Immature natural killer cell (primary cell): ENCODE results near the gene TECR. TPM values are rescaled to one million over a fixed set of nuclear protein-coding genes. Genes with fewer than 3 reads are reported as not detected.

Experiments
- DNase-seq, 3 donors: peaks; one replicate each; pipeline ENCODE4 v3.0.0; 2022; ENCODE audit warnings: mixed read lengths in 1 of 3
- H3K27ac Mint-ChIP-seq, 6 donors: one replicate each; pipeline ENCODE4 v1.8.0; 2020; ENCODE audit warnings: mixed read lengths in 6 of 6, mild to moderate bottlenecking in 5 of 6, inconsistent platforms in 4 of 6, moderate library complexity in 3 of 6
- H3K27me3 Mint-ChIP-seq, 3 donors: one replicate each; pipeline ENCODE4 v1.8.0; 2020 to 2021; ENCODE audit warnings: low read depth in 3 of 3, mild to moderate bottlenecking in 3 of 3, mixed read lengths in 3 of 3, moderate library complexity in 3 of 3, inconsistent platforms in 1 of 3
- H3K36me3 Mint-ChIP-seq, 3 donors: one replicate each; pipeline ENCODE4 v1.8.0; 2020; ENCODE audit warnings: mixed read lengths in 3 of 3, inconsistent platforms in 2 of 3, mild to moderate bottlenecking in 2 of 3
- H3K4me1 Mint-ChIP-seq, 2 donors: one replicate each; pipeline ENCODE4 v1.8.0; 2020; ENCODE audit warnings: inconsistent platforms in 2 of 2, mild to moderate bottlenecking in 2 of 2, mixed read lengths in 2 of 2, moderate library complexity in 1 of 2
- H3K4me3 Mint-ChIP-seq, 5 donors: one replicate each; pipeline ENCODE4 v1.8.0; 2020; ENCODE audit warnings: mild to moderate bottlenecking in 5 of 5, mixed read lengths in 5 of 5, inconsistent platforms in 3 of 5, moderate library complexity in 3 of 5
- H3K9me3 Mint-ChIP-seq, 6 donors: one replicate each; pipeline ENCODE4 v1.8.0; 2020; ENCODE audit warnings: mild to moderate bottlenecking in 6 of 6, mixed read lengths in 6 of 6, inconsistent platforms in 4 of 6, moderate library complexity in 3 of 6
- polyA plus RNA-seq, 3 donors: library from polyadenylated mRNA; unstranded; fragments of 300-500 nt; fragmentation: Illumina TruSeq; gene quantifications; one replicate each; pipeline ENCODE4 v1.2.3, GENCODE V29; 2021

The TECR gene, protein sequence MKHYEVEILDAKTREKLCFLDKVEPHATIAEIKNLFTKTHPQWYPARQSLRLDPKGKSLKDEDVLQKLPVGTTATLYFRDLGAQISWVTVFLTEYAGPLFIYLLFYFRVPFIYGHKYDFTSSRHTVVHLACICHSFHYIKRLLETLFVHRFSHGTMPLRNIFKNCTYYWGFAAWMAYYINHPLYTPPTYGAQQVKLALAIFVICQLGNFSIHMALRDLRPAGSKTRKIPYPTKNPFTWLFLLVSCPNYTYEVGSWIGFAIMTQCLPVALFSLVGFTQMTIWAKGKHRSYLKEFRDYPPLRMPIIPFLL
- polyA plus RNA-seq = 100 to 1,000 TPM; 203 to 317 (median 289) TPM

DNA sequence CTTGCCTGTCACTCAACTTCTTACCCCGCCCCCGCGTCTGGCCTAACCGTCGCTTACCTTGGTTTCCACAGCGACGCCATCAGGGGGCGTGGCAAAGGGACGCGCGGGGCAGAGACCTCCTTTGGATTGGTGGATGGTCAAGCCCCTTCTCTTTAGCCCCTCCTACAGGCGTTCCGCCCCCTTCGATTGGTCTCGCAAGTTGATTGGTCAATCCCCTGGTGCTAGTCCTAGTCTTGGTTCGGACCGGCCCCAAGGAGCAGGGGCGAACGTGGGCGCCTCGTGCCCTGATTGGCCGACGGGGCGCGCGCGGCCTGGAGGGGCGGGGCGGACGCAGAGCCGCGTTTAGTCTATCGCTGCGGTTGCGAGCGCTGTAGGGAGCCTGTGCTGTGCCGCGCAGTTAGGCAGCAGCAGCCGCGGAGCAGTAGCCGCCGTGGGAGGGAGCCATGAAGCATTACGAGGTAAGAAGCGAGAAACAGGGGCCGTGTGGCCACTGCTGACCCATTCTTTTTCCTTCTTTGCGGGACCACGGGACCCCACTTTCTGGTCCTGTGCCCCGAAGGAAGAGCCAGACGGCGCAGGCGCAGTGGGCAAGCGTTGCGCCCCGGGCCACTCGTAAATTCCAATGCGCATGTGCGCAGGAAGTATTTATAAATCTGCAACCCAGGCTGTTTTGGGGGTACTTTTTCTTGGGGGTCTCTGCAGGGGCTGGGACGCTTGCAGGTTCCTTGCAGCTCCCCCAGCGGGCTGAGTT is at the start of gene TECR:
TSS of gene TECR (plus strand) at position 341 of the 751 bp plus-strand sequence. CDS start at position 444, 103 bp downstream.
- Mint-ChIP-seq H3K4me1 (peaks cover 23 to 29% of the 10 kb centered on the region in 2 donors), H3K4me3 (peak within 1 kb of the TSS; percentile 93 to 95 (median 95)), H3K27ac (peak within 1 kb of the TSS; percentile 94 to 98 (median 97)), H3K27me3 (peaks cover 6 to 13% (median 8%) of the 10 kb centered on the region in 3 donors), H3K36me3 (no peaks in the 10 kb centered on the region), H3K9me3 (no peaks in the 10 kb centered on the region)
- DNase-seq = peak; percentile 100

DNA sequence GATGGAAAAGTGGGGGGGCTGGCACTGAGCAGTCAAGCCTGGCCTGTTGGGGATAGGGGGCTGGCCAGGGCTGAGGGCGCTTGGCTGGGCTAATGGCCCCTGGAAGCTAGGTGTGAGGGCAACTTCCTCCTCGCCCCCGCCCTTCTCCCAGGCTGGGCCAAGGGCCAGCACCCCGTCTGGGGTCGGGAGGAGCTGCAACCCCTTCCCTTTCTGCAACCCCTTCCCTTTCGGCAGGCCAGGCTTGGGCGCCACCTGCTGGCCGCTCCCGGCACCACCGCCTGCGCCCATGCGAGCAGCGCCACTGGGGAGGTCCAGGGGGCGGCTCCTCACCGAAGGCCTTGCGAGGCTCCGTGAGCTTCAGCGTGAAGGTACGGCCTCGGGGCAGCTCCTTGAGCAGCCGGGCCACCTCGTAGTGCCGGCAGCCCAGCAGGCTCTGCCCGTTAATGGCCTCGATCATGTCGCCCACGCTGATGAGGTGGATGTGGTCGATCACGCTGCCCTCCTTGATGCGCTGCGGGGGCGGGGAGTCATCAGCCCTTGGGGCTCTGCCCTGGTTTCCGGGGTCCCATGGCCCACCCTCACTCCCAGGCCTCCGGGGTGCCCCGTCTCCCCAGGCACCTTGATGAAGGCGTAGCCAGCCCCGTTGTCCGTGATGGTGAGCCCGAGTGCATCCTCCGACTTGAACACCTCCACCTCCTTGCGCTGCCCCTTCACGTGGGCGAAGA is 49.3 kb upstream of the TECR start:
- H3K4me3 Mint-ChIP-seq = no peak overlapping the region
- DNase-seq = peak; percentile 66 to 75 (median 72)
- H3K27ac Mint-ChIP-seq = peak overlapping the region in 1 of 6 donors; percentile 46
- H3K4me1 Mint-ChIP-seq = peaks cover 15 to 23% of the 10 kb centered on the region in 2 donors
- H3K9me3 Mint-ChIP-seq = no peaks in the 10 kb centered on the region
- H3K36me3 Mint-ChIP-seq = peaks cover 0 to 3% (median 0%) of the 10 kb centered on the region in 3 donors
- H3K27me3 Mint-ChIP-seq = peaks cover 0 to 14% (median 8%) of the 10 kb centered on the region in 3 donors

DNA sequence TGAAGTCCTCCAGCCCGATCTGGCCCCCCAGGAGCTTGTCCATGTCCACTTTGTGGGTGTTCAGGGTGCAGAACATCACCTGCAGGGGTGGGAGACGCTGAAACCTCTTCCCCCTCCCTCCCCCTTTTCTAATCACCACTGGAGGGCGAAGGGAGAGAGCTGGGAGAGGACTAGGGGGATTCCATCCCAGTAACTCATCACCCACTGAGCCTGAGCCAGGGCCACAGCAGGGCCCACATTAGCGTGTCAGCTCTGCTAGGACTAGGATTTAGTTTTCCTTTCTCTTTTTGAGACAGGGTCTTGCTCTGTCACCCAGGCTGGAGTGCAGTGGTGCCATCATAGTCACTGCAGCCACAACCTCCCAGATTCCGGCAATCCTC is 48.7 kb upstream of the TECR start:
- peaks cover 0 to 3% (median 0%) of the 10 kb centered on the region in 3 donors for H3K36me3 Mint-ChIP-seq
- peaks cover 12 to 20% of the 10 kb centered on the region in 2 donors for H3K4me1 Mint-ChIP-seq
- no peak for DNase-seq
- H3K4me3 Mint-ChIP-seq = no peak overlapping the region
- no peaks in the 10 kb centered on the region for H3K9me3 Mint-ChIP-seq
- H3K27ac Mint-ChIP-seq = peak overlapping the region in 1 of 6 donors; percentile 69
- H3K27me3 Mint-ChIP-seq = peaks cover 0 to 14% (median 8%) of the 10 kb centered on the region in 3 donors

DNA sequence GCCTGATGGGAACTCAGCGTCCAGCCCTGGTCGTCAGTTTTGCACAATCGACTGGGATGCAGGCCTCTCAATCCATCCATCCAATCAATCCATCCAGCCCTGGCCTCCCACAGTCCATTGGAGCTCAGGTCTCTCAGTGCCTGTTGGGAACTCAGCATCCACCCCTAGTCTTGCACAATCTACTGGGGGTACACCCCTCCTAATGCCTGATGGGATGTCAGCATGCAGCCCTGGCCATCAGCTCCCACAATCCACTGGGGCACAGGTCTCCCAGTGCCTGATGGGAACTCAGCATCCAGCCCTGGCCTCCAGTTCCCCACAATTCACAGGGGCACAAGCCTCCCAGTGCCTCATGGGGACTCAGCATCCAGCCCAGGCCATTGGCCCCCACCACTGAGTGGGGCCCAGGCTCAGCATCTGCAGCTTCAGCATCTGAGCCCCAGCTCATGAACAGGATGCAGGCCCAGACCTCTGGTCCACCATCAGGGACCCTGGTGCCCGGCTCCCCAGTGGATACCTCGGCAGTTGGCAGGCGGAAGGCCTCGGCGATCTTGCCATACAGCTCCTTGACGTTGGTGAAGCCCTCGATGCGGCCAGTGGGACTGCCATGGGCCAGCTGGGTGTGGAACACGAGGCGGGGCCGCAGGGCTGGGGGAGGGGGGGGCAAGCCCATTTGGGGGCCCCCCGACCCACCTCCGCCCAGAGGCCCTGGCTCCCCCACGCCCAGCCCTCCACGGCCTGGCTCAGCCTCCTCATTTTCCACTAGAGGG is 47.0 kb upstream of the TECR start:
- H3K27ac Mint-ChIP-seq = peak overlapping the region in 1 of 6 donors; percentile 5
- H3K4me3 Mint-ChIP-seq = no peak overlapping the region
- H3K9me3 Mint-ChIP-seq = no peaks in the 10 kb centered on the region
- H3K4me1 Mint-ChIP-seq = peaks cover 6 to 12% of the 10 kb centered on the region in 2 donors
- DNase-seq = no peak
- H3K36me3 Mint-ChIP-seq = peaks cover 0 to 3% (median 0%) of the 10 kb centered on the region in 3 donors
- peaks cover 0 to 4% (median 0%) of the 10 kb centered on the region in 3 donors for H3K27me3 Mint-ChIP-seq

DNA sequence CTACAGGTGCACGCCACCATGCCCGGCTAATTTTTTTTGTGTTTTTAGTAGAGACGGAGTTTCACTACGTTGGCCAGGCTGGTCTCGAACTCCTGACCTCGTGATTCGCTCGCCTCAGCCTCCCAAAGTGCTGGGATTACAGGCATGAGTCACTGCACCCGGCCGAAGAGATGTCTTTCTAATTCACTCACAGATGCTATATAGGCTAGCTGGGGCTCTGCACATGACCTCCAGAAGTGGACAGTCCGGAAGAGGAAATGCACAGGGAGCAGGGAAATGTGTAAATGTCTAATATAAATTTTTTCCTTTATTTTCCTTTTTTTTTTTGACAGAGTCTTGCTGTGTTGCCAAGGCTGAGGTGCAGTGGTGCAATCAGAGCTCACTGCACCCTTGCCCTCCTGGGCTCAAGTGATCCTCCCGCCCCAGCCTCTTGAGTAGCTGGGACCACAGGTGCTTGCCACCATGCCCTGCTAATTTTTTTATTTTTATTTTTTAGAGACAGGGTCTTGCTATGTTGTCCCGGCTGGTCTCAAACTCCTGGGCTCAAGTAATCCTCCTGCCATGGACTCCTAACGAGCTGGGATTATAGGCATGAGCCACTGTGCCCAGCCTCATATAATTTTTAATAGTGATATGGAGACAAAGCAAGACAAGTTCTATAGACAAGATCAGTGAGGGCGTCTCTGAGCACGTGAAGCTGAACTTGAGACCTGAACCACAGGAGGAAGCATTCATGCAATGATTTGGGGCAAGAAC is 41.8 kb upstream of the TECR start:
- Mint-ChIP-seq H3K27ac (no peak overlapping the region), H3K4me1 (peaks cover 6 to 7% of the 10 kb centered on the region in 2 donors)

DNA sequence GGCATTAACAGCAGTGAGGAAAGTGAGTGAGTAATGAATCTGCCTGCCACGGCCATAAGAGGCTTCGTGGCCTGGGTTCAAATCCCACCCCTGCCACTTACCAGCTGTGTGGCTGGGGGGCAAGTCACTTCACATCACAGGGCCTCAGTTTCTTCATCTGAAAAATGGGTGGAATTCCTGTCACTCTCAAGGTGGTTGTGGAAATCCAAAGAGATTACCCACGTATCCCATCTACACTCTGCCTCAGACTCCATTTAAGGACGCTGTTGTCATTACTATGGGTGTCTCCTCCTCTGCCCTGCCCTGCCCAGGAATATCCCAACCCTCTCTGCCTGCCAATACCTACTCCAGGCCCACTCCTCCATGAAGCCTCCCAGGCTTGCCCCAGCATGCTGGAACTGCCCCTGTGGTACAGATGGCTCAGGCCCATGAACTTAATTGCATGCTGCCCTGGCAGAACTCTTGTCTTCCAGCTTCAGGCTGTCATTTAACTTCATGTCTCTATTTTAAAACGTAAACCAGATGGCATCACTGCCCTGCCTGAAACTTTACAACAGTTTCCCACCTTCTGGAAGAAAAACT is 36.5 kb upstream of the TECR start:
- peaks cover 24 to 25% of the 10 kb centered on the region in 2 donors for H3K4me1 Mint-ChIP-seq
- no peak overlapping the region for H3K4me3 Mint-ChIP-seq
- no peak for DNase-seq
- no peaks in the 10 kb centered on the region for H3K9me3 Mint-ChIP-seq
- peaks cover 3 to 12% (median 12%) of the 10 kb centered on the region in 3 donors for H3K36me3 Mint-ChIP-seq
- H3K27ac Mint-ChIP-seq = peak overlapping the region in 5 of 6 donors; percentile 28 to 79 (median 45)
- H3K27me3 Mint-ChIP-seq = peaks cover 0 to 4% (median 0%) of the 10 kb centered on the region in 3 donors

More for the DNA sequence above, 41.8 kb upstream of the TECR start:
- DNase-seq = no peak
- Mint-ChIP-seq H3K36me3 (peaks cover 3 to 12% (median 12%) of the 10 kb centered on the region in 3 donors), H3K4me3 (no peak overlapping the region), H3K27me3 (peaks cover 0 to 4% (median 0%) of the 10 kb centered on the region in 3 donors), H3K9me3 (no peaks in the 10 kb centered on the region)

DNA sequence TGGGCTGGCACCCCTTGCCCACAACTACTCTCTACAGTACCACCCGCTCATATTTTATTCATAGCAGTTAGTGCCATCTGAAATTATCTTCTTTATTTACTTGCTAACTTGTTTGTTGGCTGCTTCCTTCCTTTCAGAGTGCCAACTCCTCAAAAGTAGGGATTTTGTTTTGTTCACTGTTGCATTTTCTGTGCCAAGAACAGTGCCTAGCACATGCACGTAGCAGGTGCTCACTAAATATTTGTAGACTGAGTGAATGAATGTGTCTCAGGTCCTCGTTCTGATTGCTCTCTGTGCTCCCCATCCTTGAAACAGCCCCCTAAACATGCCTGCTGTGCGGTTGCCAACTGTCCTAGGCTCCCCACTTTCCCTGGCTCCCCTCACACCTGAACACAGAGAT is 35.0 kb upstream of the TECR start:
- Mint-ChIP-seq H3K27me3 (peaks cover 0 to 4% (median 0%) of the 10 kb centered on the region in 3 donors), H3K36me3 (peaks cover 3 to 10% (median 8%) of the 10 kb centered on the region in 3 donors), H3K4me3 (peak overlapping the region; percentile 65 to 79 (median 69)), H3K4me1 (peaks cover 24 to 25% of the 10 kb centered on the region in 2 donors), H3K9me3 (no peaks in the 10 kb centered on the region), H3K27ac (peak overlapping the region; percentile 17 to 85 (median 78))
- no peak for DNase-seq

DNA sequence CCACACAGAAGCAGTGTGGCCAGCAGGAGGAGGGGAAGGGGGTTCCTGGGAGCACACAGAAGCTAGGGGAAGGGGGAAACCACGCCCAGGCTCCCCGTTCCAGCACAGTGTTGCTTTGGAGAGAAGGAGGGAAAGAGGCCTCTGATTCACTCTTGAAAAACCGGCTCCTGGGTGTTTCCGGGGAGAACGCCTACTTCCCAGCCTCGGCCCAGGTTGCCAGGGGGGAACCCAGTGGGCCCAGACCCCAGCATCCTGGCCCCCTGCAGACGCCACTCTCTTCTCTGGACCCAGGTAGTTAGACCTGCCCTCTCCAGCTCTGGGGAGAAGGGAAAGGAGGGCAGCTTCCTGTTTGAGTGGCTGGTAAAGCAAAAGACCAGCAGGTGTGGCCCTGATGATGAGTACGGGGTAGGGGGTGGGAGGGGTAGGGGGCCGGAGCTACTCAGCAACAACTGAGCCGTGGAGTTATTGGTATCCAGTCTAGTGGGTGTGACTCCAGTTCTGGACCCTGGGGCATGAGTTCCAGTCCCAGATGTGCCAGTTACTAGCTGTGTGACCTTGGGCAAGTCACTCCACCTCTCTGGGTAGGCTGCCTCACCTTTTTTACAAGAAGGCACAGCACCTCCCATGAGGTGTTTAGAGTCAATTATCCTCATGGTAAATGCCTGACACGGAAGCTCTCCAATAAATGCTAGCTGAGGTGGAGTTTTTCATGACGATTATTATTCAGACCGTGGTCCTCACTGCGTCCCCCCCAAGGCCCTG is 34.3 kb upstream of the TECR start:
- peaks cover 24 to 25% of the 10 kb centered on the region in 2 donors for H3K4me1 Mint-ChIP-seq
- peak overlapping the region; percentile 81 to 85 (median 83) for H3K4me3 Mint-ChIP-seq
- H3K27ac Mint-ChIP-seq = peak overlapping the region; percentile 17 to 91 (median 80)
- H3K9me3 Mint-ChIP-seq = no peaks in the 10 kb centered on the region
- H3K36me3 Mint-ChIP-seq = peaks cover 0 to 4% (median 3%) of the 10 kb centered on the region in 3 donors
- DNase-seq = no peak
- H3K27me3 Mint-ChIP-seq = peaks cover 0 to 4% (median 0%) of the 10 kb centered on the region in 3 donors

DNA sequence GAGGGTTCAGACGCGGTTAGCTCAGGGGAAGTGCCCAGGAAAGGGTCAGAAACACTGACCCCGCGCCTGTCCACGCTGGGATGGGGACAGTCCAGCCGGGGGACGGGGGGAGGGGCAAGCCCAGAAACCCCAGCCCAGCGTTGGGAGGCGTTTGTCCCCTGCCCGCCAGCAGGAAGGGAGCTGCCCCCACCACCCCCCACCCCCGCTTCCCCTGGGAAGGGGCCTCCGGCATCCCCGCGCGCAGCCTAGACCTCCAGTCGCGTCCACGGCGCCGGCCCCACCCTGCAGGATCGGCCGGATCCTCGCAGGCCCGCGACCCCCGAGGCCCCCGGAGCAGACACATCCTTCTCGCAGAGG is 33.7 kb upstream of the TECR start:
- peaks cover 24 to 25% of the 10 kb centered on the region in 2 donors for H3K4me1 Mint-ChIP-seq
- peak overlapping the region; percentile 81 to 85 (median 83) for H3K4me3 Mint-ChIP-seq
- peaks cover 0 to 4% (median 3%) of the 10 kb centered on the region in 3 donors for H3K36me3 Mint-ChIP-seq
- no peak for DNase-seq
- no peaks in the 10 kb centered on the region for H3K9me3 Mint-ChIP-seq
- peak overlapping the region in 5 of 6 donors; percentile 63 to 91 (median 83) for H3K27ac Mint-ChIP-seq
- H3K27me3 Mint-ChIP-seq = peaks cover 0 to 4% (median 0%) of the 10 kb centered on the region in 3 donors

DNA sequence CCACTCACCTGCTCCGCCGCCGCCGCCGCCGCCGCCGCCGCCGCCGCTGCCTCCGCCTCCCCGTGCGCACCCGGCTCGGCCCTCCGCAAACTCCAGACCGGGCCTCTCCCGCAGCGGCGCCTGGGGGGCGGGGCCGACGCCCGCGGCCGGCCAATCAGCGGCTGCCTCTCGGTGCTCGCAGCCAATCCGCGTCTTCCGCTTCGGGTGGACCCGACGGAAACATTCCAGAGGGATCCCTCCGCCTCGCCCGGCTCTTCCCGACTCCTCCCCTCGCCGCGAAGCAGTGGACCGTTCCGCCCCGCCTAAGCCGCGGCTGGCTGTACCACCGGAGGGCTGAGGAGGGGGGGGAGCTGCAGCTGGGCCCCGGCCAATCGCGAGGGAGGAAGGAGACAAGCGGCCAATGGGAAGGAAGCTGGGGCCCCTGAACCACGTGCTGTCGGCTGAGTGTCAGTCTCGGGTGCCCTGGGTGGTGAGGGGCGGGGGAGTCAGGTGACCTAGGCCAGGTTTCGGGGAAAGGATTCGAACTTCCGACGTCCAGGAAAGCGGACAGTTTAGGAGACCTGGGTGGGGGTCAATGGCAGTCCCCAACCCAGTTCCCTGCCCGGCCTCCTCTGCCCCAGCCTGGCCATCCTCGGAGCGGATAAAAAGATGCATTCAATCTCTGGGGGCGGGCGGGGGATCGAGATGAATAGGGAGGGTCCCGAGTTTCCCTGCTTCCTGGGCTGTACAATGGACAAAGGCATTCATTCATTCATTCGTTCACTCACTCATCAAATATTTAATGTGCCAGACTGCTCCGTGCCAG is 33.2 kb upstream of the TECR start, which contains the start of gene GIPC1:
TSS of gene GIPC1 (minus strand) at position 99 of the 805 bp plus-strand sequence. CDS start 13,151 bp downstream, outside the sequence.
- Mint-ChIP-seq H3K9me3 (no peaks in the 10 kb centered on the region), H3K27ac (peak within 1 kb of the TSS; percentile 65 to 91 (median 86)), H3K4me3 (peak within 1 kb of the TSS; percentile 81 to 85 (median 83)), H3K36me3 (peaks cover 0 to 4% (median 3%) of the 10 kb centered on the region in 3 donors), H3K27me3 (peaks cover 0 to 4% (median 0%) of the 10 kb centered on the region in 3 donors), H3K4me1 (peaks cover 24 to 25% of the 10 kb centered on the region in 2 donors)
- peak; percentile 84 to 87 (median 86) for DNase-seq

DNA sequence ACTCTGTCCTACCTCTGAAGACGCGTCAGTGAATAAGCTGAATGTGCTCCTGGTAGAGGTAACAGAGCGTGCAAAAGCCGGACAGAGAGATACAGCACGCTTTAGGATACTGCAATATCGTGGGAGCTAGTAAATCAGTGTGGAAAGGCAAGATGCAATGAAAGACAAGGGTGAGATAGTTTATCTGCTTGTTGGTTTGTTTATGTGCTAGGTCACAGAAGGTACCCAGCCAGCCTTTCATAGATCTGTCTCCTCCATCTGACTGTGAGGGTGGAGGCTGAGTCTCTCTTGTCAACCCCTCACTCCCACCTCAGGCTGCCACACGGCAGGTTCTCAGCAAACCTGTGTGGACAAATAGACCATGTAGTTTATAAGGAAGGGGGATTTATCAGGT is 32.6 kb upstream of the TECR start:
- Mint-ChIP-seq H3K27me3 (peaks cover 0 to 4% (median 0%) of the 10 kb centered on the region in 3 donors), H3K27ac (peak overlapping the region; percentile 65 to 90 (median 82)), H3K36me3 (no peaks in the 10 kb centered on the region), H3K4me3 (peak overlapping the region; percentile 71 to 85 (median 81)), H3K9me3 (no peaks in the 10 kb centered on the region), H3K4me1 (peaks cover 24 to 25% of the 10 kb centered on the region in 2 donors)
- DNase-seq = no peak
